ENCODE data around the gene ARFGAP2. TPM values are rescaled to one million over a fixed set of nuclear protein-coding genes. Genes with fewer than 3 reads are reported as not detected.

ARFGAP2 gene
- total and polyA plus RNA-seq, 9 of the 15 experiments (the other 6 are each of a cell fraction or from before 2014, with no cell fraction given): 29.1 to 140 (median 90.1) TPM

GRCh38 chr11:47215366-47215910 is 38.8 kb upstream of the ARFGAP2 start (continued):
- TF ChIP-seq CEBPG (CRISPR knock-in tag; IDR thresholded peaks at IDR 0.05): 0 out of 2 replicates have a peak, but pooled peaks have one; percentile 25
- no peak for TF ChIP-seq CEBPG (tag; conservative IDR thresholded peaks at IDR 0.05 in 1 of 2, IDR thresholded peaks at IDR 0.05 in 1 of 2)
- TF ChIP-seq STAG1 (CRISPR knock-in tag; IDR thresholded peaks at IDR 0.05; ENCODE audit: borderline replicate concordance): 0 out of 2 replicates have a peak, but pooled peaks have one; percentile 17
- no peak for TF ChIP-seq HDAC1 (IDR thresholded peaks at IDR 0.05)
- peak; percentile 78 for TF ChIP-seq RBBP5 (IDR thresholded peaks at IDR 0.05; ENCODE audit: borderline replicate concordance, insufficient read depth, low read length, poor library complexity, severe bottlenecking)
- 0 out of 2 replicates have a peak, but pooled peaks have one; percentile 37 for TF ChIP-seq ZNF584 (CRISPR knock-in tag; IDR thresholded peaks at IDR 0.05; ENCODE audit: low read depth)
- no peak for TF ChIP-seq PHB2 (IDR thresholded peaks at IDR 0.05; ENCODE audit: low read depth)
- TF ChIP-seq, protein P1, sequence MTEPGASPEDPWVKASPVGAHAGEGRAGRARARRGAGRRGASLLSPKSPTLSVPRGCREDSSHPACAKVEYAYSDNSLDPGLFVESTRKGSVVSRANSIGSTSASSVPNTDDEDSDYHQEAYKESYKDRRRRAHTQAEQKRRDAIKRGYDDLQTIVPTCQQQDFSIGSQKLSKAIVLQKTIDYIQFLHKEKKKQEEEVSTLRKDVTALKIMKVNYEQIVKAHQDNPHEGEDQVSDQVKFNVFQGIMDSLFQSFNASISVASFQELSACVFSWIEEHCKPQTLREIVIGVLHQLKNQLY (CRISPR knock-in tag; conservative IDR thresholded peaks at IDR 0.05): 0 out of 4 replicates have a peak, but pooled peaks of 1 of the 2 experiments have one; percentile 27
- no peak for TF ChIP-seq BMI1 (IDR thresholded peaks at IDR 0.05; ENCODE audit: low read length)
- TF ChIP-seq ZNF592 (IDR thresholded peaks at IDR 0.05): peak; percentile 62; the same call in 1 of the 2 replicates
- peak; percentile 14; the same call in 1 of the 2 replicates for TF ChIP-seq ATF7 (IDR thresholded peaks at IDR 0.05)
- 0 out of 2 replicates have a peak, but pooled peaks have one; percentile 16 for TF ChIP-seq ZEB2 (IDR thresholded peaks at IDR 0.05)
